ENCODE data around the gene SCYL1.
A peak's percentile ranks its signal among the peaks of the same experiment; 100 is the strongest.

Gene SCYL1

DNA sequence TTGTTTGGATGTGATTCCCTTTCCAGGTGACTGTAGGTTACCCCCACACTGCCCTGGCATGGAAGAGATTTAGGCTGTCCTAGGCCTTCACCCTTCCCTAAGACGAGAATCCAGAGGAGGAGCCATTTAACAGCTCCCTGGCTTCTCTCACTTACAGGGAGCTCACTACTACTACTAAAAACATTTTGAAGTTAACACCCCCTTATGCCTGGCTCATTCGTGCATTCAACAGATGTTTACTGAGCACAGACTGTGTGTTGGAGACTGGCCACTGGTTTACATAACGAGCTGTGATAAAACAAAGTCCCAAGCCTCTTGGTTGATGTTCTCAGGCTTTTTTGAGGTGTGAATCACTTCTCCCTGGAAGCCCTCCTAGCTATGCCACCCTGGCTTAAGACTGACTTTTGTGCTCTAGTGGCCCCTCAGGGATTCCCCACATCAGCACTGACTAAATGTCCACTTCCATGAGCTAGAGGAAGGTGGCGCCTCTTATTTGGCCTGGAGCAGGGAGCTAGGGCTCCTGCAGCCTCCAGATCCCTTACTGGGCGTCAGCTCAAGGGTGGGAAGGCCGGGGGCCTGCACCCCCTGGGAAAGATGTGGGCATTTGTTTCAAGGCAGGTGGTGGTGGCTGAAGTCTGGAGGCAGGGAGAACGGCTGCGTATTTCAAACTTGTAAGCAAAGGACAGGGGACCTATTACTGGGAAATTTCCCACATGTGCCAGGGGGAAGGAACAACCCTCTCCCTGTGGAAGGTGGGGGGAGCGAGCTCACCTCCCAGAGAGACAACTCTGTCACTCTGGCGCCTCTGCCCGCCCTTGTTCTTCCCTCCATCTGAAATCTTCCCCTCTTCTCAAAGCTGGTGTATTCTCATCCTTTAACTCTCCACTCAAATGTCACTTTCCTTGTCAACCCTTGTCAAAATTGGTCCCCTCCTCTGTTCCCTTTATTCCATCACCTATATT is 45.4 kb upstream of the SCYL1 start:
- Histone ChIP-seq H3K9me3 (ENCODE audit: control insufficient read depth, low read length) (no peaks in the 10 kb centered on the region), H3K79me2 (peaks cover 20% of the 10 kb centered on the region), H3K4me1 (peaks cover 22% of the 10 kb centered on the region), H3K4me2 (ENCODE audit: low read length) (peak overlapping the region; percentile 26), H3K4me3 (ENCODE audit: low read depth, low read length) (peak overlapping the region; percentile 37), H3K9ac (no peak overlapping the region), H3K27ac (peak overlapping the region; percentile 96), H2AFZ (peak overlapping the region; percentile 68), H3K36me3 (ENCODE audit: control insufficient read depth, insufficient read depth, low read length) (no peaks in the 10 kb centered on the region), H3K27me3 (ENCODE audit: control insufficient read depth, insufficient read depth, low read length) (no peaks in the 10 kb centered on the region)
- TF ChIP-seq, protein P1, sequence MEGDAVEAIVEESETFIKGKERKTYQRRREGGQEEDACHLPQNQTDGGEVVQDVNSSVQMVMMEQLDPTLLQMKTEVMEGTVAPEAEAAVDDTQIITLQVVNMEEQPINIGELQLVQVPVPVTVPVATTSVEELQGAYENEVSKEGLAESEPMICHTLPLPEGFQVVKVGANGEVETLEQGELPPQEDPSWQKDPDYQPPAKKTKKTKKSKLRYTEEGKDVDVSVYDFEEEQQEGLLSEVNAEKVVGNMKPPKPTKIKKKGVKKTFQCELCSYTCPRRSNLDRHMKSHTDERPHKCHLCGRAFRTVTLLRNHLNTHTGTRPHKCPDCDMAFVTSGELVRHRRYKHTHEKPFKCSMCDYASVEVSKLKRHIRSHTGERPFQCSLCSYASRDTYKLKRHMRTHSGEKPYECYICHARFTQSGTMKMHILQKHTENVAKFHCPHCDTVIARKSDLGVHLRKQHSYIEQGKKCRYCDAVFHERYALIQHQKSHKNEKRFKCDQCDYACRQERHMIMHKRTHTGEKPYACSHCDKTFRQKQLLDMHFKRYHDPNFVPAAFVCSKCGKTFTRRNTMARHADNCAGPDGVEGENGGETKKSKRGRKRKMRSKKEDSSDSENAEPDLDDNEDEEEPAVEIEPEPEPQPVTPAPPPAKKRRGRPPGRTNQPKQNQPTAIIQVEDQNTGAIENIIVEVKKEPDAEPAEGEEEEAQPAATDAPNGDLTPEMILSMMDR (IDR thresholded peaks at IDR 0.05): peak; percentile 35

GRCh38 chr11:65482306-65482850 is 42.5 kb upstream of the SCYL1 start:
- Histone ChIP-seq H3K27me3 (ENCODE audit: control insufficient read depth, insufficient read depth, low read length) (no peaks in the 10 kb centered on the region), H3K9ac (no peak overlapping the region), H3K27ac (peak overlapping the region; percentile 76), H2AFZ (no peak overlapping the region), H3K4me3 (ENCODE audit: low read depth, low read length) (no peak overlapping the region), H3K9me3 (ENCODE audit: control insufficient read depth, low read length) (no peaks in the 10 kb centered on the region), H3K4me1 (peaks cover 38% of the 10 kb centered on the region), H3K4me2 (ENCODE audit: low read length) (no peak overlapping the region), H3K79me2 (peaks cover 17% of the 10 kb centered on the region), H3K36me3 (ENCODE audit: control insufficient read depth, insufficient read depth, low read length) (no peaks in the 10 kb centered on the region)
- TF ChIP-seq, protein P1 (IDR thresholded peaks at IDR 0.05): no peak

- TF ChIP-seq, protein P1 (IDR thresholded peaks at IDR 0.05): no peak
- Histone ChIP-seq H3K4me1 (peaks cover 51% of the 10 kb centered on the region), H2AFZ (peak overlapping the region; percentile 53), H3K27me3 (ENCODE audit: control insufficient read depth, insufficient read depth, low read length) (no peaks in the 10 kb centered on the region), H3K9ac (no peak overlapping the region), H3K4me3 (ENCODE audit: low read depth, low read length) (no peak overlapping the region), H3K79me2 (peaks cover 10% of the 10 kb centered on the region), H3K36me3 (ENCODE audit: control insufficient read depth, insufficient read depth, low read length) (no peaks in the 10 kb centered on the region), H3K4me2 (ENCODE audit: low read length) (peak overlapping the region; percentile 22), H3K27ac (peak overlapping the region; percentile 100), H3K9me3 (ENCODE audit: control insufficient read depth, low read length) (no peaks in the 10 kb centered on the region)
Observed at GRCh38 chr11:65485920-65486219, 39.0 kb upstream of the SCYL1 start.

DNA sequence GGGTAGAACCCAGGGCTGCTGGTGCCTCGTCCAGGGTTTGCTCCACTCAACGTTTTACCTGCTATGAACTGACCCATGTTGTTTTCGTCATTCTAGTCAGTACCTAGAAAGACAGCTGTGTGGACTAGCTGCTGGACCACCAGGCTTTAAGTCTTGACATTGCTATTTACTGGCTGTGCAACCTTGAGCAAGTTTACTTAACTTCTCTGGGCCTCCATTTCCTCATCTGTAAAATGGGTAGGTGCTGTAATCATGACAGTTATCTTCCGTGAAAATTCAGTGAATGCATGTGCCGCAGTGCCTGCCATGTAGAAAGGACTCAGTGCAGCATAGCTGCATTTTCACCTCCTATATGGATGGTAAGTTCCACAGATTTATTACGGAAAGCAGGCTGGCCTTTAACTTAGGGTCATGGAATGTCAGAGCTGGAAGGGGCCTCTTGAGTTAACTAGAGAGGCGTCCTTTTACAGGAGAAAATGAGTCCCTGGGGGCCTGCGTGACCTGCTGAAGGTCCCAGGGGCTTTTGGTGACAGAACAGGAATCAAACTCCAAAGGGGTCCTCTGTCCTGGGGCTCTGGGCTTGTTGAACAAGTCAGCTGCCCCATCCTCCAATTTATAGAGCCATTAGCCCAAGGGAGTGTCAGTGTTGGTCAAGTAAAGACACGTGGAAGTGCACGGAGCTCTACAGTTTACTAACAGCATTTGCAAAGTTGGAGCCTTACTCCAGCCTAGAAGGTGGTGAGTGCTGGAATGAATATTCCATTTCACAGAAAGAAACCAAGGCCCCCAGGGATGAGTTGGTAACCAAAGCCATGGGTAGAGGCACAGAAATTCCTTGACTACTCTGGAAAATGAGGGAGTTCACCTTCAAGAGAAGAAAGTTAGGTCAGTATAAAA is 38.1 kb upstream of the SCYL1 start:
- Histone ChIP-seq H3K79me2 (peaks cover 10% of the 10 kb centered on the region), H3K4me1 (peaks cover 59% of the 10 kb centered on the region), H3K27me3 (ENCODE audit: control insufficient read depth, insufficient read depth, low read length) (no peaks in the 10 kb centered on the region), H3K9me3 (ENCODE audit: control insufficient read depth, low read length) (no peaks in the 10 kb centered on the region), H2AFZ (peak overlapping the region; percentile 56), H3K27ac (peak overlapping the region; percentile 100), H3K4me3 (ENCODE audit: low read depth, low read length) (peak overlapping the region; percentile 11), H3K9ac (no peak overlapping the region), H3K36me3 (ENCODE audit: control insufficient read depth, insufficient read depth, low read length) (no peaks in the 10 kb centered on the region), H3K4me2 (ENCODE audit: low read length) (peak overlapping the region; percentile 31)
- TF ChIP-seq, protein P1 (IDR thresholded peaks at IDR 0.05): no peak
